NB4 (cell line): ENCODE measurements around the gene IBA57.
"Not testable (repeated sequence)": the region's sequence is repeated elsewhere in the genome, so short reads cannot be mapped to it uniquely, and the experiment has no call there.

Source experiments
- MYC ChIP-seq: IDR thresholded peaks from 2 replicates; pipeline ENCODE4 v1.6.1; 2011; ENCODE audit warnings: low read depth, low read length
- TF ChIP-seq, protein P1 (sequence below): IDR thresholded peaks from one replicate; pipeline ENCODE4 v1.5.1; 2012; ENCODE audit warnings: low read depth, low read length

GRCh38 chr1:228188249-228188648 is 22.6 kb downstream of the IBA57 start:
- TF ChIP-seq, protein P1, sequence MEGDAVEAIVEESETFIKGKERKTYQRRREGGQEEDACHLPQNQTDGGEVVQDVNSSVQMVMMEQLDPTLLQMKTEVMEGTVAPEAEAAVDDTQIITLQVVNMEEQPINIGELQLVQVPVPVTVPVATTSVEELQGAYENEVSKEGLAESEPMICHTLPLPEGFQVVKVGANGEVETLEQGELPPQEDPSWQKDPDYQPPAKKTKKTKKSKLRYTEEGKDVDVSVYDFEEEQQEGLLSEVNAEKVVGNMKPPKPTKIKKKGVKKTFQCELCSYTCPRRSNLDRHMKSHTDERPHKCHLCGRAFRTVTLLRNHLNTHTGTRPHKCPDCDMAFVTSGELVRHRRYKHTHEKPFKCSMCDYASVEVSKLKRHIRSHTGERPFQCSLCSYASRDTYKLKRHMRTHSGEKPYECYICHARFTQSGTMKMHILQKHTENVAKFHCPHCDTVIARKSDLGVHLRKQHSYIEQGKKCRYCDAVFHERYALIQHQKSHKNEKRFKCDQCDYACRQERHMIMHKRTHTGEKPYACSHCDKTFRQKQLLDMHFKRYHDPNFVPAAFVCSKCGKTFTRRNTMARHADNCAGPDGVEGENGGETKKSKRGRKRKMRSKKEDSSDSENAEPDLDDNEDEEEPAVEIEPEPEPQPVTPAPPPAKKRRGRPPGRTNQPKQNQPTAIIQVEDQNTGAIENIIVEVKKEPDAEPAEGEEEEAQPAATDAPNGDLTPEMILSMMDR: not testable (repeated sequence)
- TF ChIP-seq MYC: not testable (repeated sequence)
